GM06990 (cell line): ENCODE data around the gene DIRAS1.

ENCODE experiments used
- DNase-seq: peaks from one replicate; pipeline ENCODE4 v3.0.0-alpha.2; 2011; ENCODE audit not compliant: insufficient read length; ENCODE audit errors: extremely low read depth
- H3K27me3 ChIP-seq: replicated peaks from 2 replicates; pipeline ENCODE4 v1.6.0; 2011; ENCODE audit warnings: low read length; ENCODE audit not compliant: control insufficient read depth, insufficient read depth
- H3K36me3 ChIP-seq: 2 replicates; pipeline ENCODE4 v1.5.1; 2011; ENCODE audit warnings: low read length; ENCODE audit not compliant: control insufficient read depth, insufficient read depth
- H3K4me3 ChIP-seq: replicated peaks from 2 replicates; pipeline ENCODE4 v1.5.1; 2011; ENCODE audit warnings: low read depth, mild to moderate bottlenecking, control low read depth, low read length
- TF ChIP-seq, protein P1 (sequence below): IDR thresholded peaks from 2 replicates; pipeline ENCODE4 v1.5.1; 2011; ENCODE audit warnings: low read length, control low read depth, mild to moderate bottlenecking, inconsistent platforms; ENCODE audit not compliant: insufficient read depth, poor library complexity, severe bottlenecking

Gene DIRAS1

GRCh38 chr19:2702170-2703076 lies 18.7 kb downstream of the DIRAS1 start, which contains the start of gene GNG7:
GNG7 (minus strand) TSS chr19:2702694; CDS start chr19:2520688, 182,006 bp downstream.
- TF ChIP-seq, protein P1, sequence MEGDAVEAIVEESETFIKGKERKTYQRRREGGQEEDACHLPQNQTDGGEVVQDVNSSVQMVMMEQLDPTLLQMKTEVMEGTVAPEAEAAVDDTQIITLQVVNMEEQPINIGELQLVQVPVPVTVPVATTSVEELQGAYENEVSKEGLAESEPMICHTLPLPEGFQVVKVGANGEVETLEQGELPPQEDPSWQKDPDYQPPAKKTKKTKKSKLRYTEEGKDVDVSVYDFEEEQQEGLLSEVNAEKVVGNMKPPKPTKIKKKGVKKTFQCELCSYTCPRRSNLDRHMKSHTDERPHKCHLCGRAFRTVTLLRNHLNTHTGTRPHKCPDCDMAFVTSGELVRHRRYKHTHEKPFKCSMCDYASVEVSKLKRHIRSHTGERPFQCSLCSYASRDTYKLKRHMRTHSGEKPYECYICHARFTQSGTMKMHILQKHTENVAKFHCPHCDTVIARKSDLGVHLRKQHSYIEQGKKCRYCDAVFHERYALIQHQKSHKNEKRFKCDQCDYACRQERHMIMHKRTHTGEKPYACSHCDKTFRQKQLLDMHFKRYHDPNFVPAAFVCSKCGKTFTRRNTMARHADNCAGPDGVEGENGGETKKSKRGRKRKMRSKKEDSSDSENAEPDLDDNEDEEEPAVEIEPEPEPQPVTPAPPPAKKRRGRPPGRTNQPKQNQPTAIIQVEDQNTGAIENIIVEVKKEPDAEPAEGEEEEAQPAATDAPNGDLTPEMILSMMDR: no peak
- Histone ChIP-seq H3K4me3 (peak within 1 kb of the TSS; percentile 74), H3K27me3 (no peaks in the 10 kb centered on the region), H3K36me3 (no peaks in the 10 kb centered on the region)
- peak; percentile 91 for DNase-seq

DNA sequence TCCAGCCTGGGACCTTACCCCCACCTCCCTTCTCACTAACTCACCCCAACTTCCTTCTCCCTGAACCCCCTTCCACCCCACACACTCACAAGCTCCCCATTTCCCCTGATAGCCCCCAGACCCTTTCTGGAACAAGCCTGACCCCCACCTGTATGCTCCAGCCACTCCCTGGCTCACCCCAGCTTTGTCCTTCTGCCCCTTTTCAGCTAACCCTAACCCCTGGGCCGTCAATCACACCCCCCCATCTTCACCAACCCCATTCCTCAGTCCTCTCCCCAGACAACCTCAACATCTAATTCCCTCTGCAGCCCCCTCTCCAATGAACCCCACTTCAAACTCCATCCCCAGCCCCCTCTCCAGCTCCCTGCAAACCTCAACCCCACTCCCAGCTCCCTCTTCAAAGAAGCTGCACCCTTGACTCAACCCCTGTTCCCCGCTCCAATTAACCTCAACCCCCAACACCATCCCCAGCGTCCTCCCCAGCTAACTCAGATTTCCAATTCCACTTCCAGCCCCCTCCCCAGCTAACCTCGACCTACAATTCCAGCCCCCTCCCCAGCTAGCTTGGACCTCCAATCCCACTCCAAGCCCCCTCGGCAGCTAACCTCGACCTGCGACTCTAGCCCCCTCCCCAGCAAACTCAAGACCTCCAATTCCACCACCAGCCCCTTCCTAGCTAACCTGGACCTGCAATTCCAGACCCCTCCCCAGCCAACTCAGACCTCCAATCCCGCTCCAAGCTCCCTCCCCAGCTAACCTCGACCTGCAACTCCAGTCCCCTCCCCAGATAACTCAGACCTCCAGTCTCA lies 19.6 kb downstream of the DIRAS1 start:
- TF ChIP-seq, protein P1: no peak
- Histone ChIP-seq H3K27me3 (no peaks in the 10 kb centered on the region), H3K4me3 (peak overlapping the region; percentile 74), H3K36me3 (no peaks in the 10 kb centered on the region)
- no peak for DNase-seq

- H3K27me3 ChIP-seq: no peaks in the 10 kb centered on the region
- TF ChIP-seq, protein P1: no peak
- H3K4me3 ChIP-seq: peak overlapping the region; percentile 74
- no peaks in the 10 kb centered on the region for H3K36me3 ChIP-seq
- DNase-seq: no peak
Measured at GRCh38 chr19:2700660-2701360, 20.4 kb downstream of the DIRAS1 start.

DNA sequence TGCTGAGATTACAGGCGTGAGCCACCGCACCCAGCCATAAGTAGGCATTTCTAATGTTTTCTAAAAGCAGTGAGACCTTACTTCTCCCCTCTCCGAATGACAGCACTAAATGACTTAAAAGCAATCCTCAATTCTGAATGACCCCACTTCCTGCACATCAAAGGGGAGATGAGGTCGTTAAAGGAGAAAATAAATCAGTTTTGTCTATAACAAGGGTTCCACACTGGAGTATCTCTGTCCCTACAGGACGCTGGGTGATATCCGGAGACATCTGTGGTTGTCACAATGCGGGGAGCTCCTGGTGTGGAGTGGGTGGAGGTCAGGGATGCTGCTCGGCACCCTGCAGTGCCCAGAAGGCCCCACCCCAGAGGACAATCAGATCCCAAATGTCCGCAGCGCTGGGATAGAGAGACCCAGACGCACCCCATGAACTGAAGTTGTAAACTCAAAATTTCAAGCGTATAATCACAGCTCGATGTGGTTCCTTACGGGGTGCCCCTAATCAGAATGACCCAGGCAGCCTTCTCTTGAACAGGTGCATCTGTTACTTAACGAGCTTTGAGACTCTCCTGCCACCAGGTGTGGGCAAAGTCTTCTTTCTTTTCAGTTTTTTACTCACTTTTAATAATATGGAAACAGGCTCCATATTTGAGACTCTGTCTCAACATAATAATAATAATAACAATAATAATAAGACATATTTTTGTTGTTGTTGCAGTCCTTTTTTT lies 21.6 kb downstream of the DIRAS1 start:
- no peak for DNase-seq
- TF ChIP-seq, protein P1: no peak
- peak overlapping the region; percentile 51 for H3K4me3 ChIP-seq
- no peaks in the 10 kb centered on the region for H3K36me3 ChIP-seq
- H3K27me3 ChIP-seq: no peaks in the 10 kb centered on the region

GRCh38 chr19:2694196-2694595 lies 27.0 kb downstream of the DIRAS1 start:
- Histone ChIP-seq H3K27me3 (no peaks in the 10 kb centered on the region), H3K36me3 (no peaks in the 10 kb centered on the region; the same call in 1 of the 2 replicates), H3K4me3 (no peak overlapping the region)
- TF ChIP-seq, protein P1: no peak
- no peak for DNase-seq
